ENCODE results near the gene NXPH4.

DNA sequence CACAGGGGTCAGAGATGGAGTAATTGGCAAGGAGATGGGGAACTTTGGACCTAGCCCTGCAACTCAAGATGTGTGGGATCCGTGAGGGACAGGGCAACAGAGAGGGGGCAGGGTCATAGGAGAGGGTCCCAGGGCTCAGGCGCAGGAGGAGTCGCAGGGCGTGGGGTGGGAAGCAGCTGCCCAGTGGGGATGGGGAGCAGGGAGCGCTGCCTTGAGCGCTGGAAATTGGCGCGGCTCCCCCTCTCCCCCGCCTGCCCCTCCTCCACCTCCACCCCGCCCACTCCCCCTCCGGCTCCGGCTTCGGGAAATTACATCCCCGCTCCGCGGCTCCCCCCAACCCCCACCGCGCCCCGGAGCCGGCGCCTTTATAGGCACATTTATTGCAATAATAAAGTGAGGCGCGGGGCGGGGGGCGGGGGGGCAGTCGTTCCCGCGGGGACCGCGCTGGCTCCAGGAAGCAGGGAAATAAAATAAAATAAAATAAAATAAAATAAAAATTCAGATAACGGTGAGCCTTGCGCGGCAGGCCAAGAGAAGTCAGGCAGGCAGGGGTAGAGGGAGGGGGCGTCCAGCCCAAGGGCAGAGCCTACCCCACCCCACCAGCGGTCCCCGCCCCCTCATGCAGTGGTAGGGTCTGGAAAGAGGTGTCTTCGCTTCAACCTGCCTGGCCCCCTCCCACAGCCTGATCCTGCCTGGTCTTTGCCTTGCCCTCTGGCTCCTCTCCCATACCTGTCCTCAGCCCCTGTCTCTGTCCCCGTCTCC, 3.6 kb downstream of the NXPH4 start:
- no peak for TF ChIP-seq CTCF (IDR thresholded peaks at IDR 0.05)
- no peak for TF ChIP-seq POLR2A (IDR thresholded peaks at IDR 0.05; ENCODE audit: low read depth)
- no peak for TF ChIP-seq EP300 (IDR thresholded peaks at IDR 0.05)

Data from esophagus muscularis mucosa (tissue), 4 donors.